Activated CD8-positive, alpha-beta memory T cell treated with anti-CD3 and anti-CD28 coated beads for 24 hours (primary cell): ENCODE data around the gene PKP4.

Experiments
- DNase-seq: peaks from one replicate; pipeline ENCODE4 v3.0.0-alpha.2; 2020

PKP4 gene

DNA sequence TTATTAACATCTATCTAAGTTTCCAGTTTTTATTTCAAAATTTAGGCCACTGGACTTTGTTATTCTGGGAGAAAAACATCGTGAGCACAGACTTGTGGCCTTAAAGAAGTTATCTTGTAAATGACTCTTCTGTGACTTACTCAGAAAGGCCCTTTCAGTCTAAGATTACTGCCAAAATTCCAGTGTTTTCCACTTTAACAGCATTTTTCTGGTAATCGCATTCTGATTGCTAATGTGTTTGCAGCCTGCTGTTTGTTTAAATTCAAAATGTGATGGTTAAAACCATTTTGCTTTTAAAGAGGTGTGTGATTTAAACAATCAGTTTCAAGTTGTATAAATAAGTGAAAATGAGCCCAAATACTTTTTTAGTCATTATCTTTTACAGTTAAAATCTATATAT is 201.6 kb downstream of the PKP4 start:
- no peak for DNase-seq

GRCh38 chr2:158659483-158659882 is 202.7 kb downstream of the PKP4 start:
- no peak for DNase-seq

GRCh38 chr2:158661231-158661630 is 204.5 kb downstream of the PKP4 start:
- DNase-seq, result no peak

DNA sequence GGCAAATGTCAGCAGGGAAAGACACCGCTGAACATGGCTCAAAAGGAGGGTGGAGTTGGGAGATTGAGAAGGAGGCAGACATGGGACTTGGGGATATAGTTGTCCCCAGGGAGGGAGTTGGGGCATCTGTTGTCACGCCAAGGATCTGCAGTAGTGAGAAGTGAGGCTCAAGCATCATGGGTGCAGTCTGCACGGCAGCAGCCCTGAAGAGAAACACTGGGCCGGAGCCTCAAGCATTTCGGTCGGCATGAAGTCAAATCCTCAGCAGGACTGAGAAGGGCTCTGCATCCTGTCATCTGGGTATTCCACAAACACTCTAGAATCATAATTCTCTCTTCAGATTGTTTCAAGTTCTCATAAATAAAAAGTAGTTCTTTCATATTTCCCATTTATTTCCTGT is 205.7 kb downstream of the PKP4 start:
- DNase-seq, result no peak

GRCh38 chr2:158663796-158664195 is 207.0 kb downstream of the PKP4 start:
- no peak for DNase-seq

DNA sequence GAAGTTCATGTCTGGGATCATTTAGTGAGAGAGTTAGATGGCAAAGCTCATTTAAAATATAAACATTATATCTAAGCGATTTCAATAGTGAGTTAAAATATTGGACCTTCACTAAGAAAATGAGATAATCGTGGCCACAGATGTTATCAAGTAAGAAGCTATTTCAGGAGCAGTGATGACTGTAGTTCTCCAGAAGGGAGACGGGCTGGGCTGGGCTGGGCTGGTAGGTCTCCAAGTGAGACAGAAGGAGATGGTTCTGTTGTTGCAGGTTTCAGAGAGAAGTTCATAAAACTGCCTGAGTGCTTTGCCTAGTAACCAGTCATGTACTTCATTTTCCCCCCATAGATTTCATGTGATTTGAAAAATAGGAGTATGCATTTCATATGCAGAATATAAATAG is 208.2 kb downstream of the PKP4 start:
- DNase-seq, result no peak

DNA sequence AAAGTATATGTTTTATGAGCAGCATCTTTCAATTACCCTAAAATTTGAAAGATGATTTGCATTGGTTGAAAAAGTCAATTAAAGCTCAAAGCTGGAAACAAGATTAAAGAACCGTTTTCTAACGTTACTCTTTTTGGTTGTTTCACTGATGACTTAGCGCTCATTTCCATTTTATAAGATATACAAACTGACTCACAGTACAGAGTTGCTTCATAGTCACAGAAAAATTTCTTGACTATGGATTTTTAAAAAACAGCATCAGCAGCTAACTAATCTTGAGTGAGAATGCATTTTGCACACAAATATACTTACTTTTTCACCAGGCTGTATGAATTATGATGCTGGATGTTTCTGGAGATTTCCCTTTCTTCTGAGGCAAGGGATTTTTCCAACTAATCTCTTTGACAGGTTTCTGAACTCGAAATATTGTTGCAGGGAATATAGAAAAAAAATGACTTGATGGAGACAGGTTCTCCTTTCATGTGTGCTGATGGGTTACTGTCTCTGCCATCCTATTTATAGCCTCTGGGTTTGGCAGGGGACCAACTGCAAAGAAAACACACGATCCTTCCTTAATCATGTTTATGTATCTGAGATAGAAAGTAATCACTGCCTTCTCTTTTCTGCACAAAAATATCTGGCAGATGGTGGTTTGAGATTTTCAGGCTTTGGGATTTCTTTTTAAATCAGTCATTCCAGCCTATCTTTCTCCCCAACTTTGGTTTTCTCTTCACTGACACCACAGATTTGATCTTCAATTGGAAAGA is 209.0 kb downstream of the PKP4 start:
- no peak for DNase-seq

- DNase-seq, result no peak
These were observed 210.2 kb downstream of the PKP4 start for GRCh38 chr2:158666969-158667368.

GRCh38 chr2:158667586-158667985 is 210.8 kb downstream of the PKP4 start:
- no peak for DNase-seq

- no peak for DNase-seq
These were observed 211.4 kb downstream of the PKP4 start for GRCh38 chr2:158668001-158668765.

DNA sequence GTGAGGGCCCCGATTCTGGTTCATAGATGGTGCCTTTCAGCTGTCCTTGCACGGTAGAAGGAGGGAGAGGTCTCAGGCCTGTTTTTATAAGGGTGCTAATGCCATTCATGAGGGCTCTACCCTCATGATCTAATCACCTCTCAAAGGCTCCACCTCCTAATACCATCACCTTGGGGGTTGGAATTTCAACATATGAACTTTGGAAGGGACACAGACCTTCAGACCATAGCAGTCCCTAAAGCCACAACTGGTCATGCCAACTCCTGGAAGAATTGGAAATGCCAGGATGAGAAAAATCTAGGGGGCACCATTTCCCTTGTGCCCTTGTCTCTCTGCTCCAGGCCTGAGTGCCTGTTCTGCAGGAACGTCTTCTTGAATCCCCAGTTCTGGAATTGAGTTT is 213.5 kb downstream of the PKP4 start:
- no peak for DNase-seq

DNA sequence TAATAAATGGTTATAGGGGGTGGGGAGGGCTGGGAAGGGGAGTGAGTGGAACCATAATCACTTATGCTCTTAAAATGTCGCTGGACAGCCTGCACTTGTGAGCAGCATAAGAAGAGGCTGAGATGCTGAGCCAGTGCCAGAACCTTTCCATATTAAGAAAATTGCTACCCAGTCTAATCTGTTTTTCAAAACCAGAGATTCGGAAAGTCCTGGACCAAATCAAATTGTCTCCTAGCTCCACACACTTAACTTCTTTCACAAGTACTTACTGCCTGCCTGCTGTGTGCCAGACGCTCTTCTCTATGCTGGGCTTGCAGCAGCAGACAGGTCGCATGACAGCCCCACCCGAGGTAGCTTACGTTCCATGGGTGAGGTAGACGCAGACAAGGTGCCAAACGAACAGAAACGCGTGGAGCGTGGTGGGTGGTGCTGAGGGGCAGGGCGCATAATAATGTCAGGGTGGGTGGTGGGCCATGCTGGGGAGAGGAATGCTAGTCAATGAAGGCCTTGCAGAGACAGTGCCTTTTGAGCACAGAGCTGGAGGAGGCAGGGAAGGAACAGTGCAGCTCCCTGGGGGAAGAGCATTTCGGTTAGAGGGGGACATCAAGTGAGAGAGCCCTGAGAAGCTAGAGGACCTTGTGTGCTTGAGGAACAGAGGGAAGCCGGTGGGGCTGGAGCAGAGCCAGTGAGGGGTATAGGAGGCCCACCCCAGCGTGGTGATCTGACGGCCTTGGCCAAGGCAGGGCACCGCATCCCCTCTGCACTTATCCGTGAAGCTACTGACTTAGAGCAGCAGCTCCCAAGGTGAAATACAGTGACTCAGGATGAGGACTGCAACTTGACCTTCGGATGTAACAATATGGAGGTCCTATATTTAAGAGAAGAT is 214.9 kb downstream of the PKP4 start:
- DNase-seq, result no peak

DNA sequence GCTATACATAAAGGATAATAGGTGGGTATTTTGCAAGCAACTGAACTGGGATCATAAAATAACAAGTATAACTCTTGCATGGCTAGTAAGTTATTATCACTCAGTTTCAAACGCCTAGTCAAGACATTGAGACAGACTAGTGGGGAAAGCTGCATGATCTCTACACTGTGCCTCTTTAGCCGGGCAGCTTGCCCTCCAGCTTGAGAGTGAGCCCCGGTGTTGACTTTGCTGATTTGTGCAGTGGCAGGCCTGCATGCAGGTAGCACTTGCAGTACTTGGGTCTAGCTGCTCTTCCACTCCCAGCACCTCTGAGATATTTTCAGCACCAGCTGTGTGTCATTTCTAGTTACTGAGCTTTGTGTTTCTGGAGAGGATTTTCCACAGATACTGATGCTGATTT is 219.5 kb downstream of the PKP4 start:
- DNase-seq, result no peak

DNA sequence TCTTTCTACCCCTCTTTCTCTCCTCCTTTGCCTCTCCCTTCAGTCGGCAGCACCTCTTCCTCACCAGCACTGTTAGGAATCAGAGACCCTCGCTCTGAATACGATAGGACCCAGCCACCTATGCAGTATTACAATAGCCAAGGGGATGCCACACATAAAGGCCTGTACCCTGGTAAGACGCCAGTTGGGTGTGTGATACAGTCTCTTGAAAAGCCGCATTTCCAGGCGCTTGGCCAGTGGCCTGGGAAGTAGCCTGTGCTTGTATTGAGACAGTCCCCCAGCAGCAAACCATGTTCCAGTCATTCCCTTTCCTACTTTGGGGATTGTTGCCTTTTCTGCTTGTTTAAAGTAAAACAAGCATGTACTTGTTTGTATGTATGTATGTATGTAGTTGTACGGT is 219.9 kb downstream of the PKP4 start:
- DNase-seq, result no peak

DNA sequence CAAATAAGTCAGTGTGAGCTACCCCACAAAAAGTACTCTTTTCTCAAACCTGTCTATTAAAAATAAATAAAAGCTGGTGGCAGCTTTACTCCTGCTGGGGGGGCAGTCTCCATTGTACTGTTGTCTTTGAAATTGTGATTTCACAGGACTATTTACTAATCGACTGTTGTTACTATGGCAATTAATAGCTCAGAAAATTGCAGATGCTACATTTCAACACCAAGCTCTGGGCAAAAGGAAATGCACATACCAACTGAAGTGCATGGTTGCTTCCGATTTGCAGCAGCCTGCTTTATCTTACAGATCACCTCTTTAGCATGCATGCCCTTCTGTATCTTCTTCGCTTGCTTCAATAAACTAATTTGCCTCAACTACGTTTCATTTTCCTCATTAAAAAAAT is 220.8 kb downstream of the PKP4 start:
- no peak for DNase-seq

DNA sequence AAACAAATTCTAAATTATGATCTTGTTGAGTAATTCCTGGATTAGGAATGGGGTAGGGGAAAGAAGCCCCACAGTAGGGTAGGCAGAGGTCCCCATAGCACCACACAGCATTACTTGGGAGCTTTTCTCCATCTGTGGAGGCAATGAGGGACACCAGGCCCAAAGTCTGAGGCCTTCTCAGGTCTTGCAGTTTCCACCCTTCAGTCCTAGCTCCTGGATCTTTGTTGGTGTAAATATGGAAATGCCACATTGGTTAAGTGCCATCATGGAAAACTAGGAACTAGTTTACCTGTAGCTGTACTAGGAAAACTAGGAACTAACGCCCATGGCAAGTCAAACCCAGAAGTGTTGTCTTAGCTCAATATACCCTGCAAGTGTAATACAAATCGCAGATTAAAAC is 225.1 kb downstream of the PKP4 start:
- no peak for DNase-seq

- DNase-seq, result no peak
These were observed 228.9 kb downstream of the PKP4 start for GRCh38 chr2:158685646-158686045.

DNA sequence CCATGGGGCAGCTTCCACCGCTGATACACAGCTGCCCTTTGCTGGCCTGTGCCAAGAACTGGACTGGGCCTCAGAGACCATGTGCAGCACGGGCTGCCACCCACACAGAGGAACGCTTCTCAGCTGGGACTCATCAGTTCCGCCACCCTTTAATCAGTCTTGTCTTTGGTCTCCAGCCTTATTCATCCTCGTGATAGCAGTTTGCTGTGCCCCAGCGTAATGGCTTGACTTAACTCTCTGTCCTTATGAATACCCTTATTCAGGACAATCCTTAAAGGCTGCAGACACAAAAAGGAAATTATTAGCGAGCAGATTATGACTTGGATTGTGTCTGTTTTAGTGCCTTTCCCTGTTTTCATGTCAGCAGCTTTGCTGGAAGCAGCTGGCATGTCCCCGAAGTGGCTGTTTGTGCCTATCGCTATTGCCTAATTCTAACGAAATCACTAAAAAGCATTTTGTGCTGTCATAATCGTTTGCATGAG is 229.5 kb downstream of the PKP4 start:
- DNase-seq, result no peak

DNA sequence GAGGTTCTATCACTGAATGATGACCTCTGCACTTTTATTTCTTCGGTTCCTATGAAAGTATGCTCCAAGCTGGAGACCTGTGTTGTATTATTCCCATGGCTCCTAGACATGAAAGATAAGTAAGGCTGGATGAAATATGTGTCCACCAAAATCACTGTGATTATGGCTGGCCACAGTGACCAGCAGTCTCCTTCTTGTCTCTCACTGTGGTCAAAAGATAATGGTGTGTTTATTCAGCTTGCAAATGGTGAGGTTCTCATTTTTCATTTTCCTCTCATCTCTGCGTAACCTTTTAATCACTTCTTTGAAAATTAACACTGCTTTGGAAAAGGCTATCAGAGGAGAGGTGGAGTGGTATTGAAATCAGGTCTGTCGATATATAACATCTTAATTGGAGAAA is 230.6 kb downstream of the PKP4 start:
- no peak for DNase-seq

DNA sequence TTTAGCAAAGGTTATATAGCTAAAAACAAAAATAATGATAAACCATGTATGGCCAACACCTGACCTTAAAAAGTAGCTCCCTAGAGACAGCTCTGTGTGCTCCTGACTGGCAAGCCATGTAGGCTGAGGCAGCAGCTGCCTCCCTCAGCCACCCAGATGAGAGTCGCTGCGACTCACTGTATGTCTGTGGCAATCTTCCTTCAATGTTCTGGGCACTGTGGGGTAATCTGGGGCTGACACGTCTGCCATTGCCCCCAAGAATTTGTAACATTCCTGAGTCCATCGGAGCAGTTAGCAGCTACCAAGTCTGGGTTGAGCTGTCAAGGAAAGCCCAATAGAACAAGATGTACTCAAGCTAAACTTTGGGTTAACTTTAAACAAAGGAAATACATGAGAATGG is 232.0 kb downstream of the PKP4 start:
- no peak for DNase-seq

DNA sequence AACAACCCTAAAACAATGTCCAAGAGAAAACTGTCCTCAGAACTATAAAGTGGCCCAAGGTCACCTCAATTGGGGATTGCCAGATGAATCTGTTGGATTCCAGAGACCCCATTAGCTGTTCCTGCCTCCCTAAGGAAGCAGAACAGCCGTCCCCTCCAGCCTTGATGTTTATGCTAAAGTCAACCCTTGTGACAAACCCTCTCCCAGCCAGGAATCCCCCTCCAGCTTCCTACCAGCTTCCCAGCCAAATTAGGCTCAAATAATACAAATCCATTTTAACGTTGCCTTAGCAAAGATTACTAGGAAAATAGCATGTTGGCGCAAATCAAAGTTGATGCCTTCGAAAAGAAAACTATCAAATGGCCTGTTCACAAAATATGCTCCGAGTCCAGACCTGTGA is 232.6 kb downstream of the PKP4 start:
- no peak for DNase-seq

GRCh38 chr2:158690823-158691222 is 234.1 kb downstream of the PKP4 start:
- no peak for DNase-seq

DNA sequence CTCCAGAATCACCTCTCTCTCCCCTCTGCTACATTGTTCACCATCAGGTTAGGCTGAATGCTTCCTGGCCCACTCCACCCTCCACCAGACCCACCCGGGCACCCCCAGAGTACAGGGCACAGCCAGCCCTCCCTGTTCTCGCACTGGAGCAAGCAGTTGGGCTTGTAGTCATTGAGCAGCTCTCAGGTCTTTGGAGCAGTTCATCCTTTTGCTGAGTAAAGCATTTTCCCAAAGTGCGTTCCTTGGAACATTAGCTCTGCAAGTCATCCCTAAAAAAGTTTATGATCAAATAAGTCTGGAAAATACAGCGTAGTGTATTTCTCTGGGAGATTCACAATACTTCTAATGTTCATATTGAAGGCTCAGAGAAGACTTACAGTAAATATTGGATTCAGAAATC is 234.9 kb downstream of the PKP4 start:
- no peak for DNase-seq
